Measurements from ENCODE around the gene LINGO4. TPM values are rescaled to one million over a fixed set of nuclear protein-coding genes. Genes with fewer than 3 reads are reported as not detected.

The LINGO4 gene
- total and polyA plus RNA-seq, 10 of the 15 experiments (the other 5 are each of a cell fraction or from before 2014, with no cell fraction given), result not detected

- no peak for FAIRE-seq
- TF ChIP-seq CBFB (IDR thresholded peaks at IDR 0.05; ENCODE audit: low read depth) (no peak), BHLHE40 (IDR thresholded peaks at IDR 0.05; ENCODE audit: borderline replicate concordance in 1 of 2, low read depth in 2 of 2, low read length in 1 of 2) (no peak), POLR2A (IDR thresholded peaks at IDR 0.05; ENCODE audit: low read depth, low read length) (no peak), ZNF217 (IDR thresholded peaks at IDR 0.05) (no peak), RAD21 (IDR thresholded peaks at IDR 0.05; ENCODE audit: insufficient read depth, low read depth, low read length) (no peak), CHD4 (IDR thresholded peaks at IDR 0.05) (no peak), CEBPB (IDR thresholded peaks at IDR 0.05; ENCODE audit: borderline replicate concordance in 1 of 2, low read depth in 2 of 2, low read length in 2 of 2) (no peak), RBBP5 (conservative IDR thresholded peaks at IDR 0.05) (no peak), ZNF207 (IDR thresholded peaks at IDR 0.05; ENCODE audit: borderline replicate concordance) (no peak), IRF5 (IDR thresholded peaks at IDR 0.05; ENCODE audit: borderline replicate concordance) (no peak), CHD2 (IDR thresholded peaks at IDR 0.05; ENCODE audit: borderline replicate concordance, low read depth, low read length) (no peak), TAF1 (IDR thresholded peaks at IDR 0.05; ENCODE audit: borderline replicate concordance, low read depth, low read length) (no peak)
- intact Hi-C loops (cut with micrococcal nuclease; ENCODE audit: unreplicated experiment), result no loop called here
Observed at GRCh38 chr1:151806170-151806569, 951 bp upstream of the LINGO4 start.

More at GRCh38 chr1:151806170-151806569, 951 bp upstream of the LINGO4 start:
- Histone ChIP-seq H3K9ac (ENCODE audit: control insufficient read depth, insufficient read depth, low read length) (no peak overlapping the region), H3K4me1 (ENCODE audit: control insufficient read depth, insufficient read depth, low read length) (peaks cover 6% of the 10 kb centered on the region; the same call in 1 of the 2 replicates), H3K4me3 (no peak overlapping the region), H2AFZ (ENCODE audit: control insufficient read depth, low read depth, low read length) (no peak overlapping the region), H3K27ac (ENCODE audit: control insufficient read depth, insufficient read depth) (no peak overlapping the region), H3K9me3 (replicated peaks; ENCODE audit: control insufficient read depth, insufficient read depth, low read length) (no peaks in the 10 kb centered on the region), H4K20me1 (ENCODE audit: control insufficient read depth, insufficient read depth) (no peaks in the 10 kb centered on the region), H3K36me3 (ENCODE audit: control insufficient read depth in 2 of 2, insufficient read depth in 2 of 2, low read length in 1 of 2) (no peaks in the 10 kb centered on the region), H3K27me3 (replicated peaks in 1 of 2; ENCODE audit: control insufficient read depth in 2 of 2, insufficient read depth in 2 of 2, low read length in 1 of 2) (peaks cover 0 to 5% of the 10 kb centered on the region in 2 experiments; a peak in 3 of 4 replicates), H3K4me2 (ENCODE audit: control insufficient read depth, insufficient read depth) (no peak overlapping the region), H3K79me2 (ENCODE audit: control insufficient read depth, insufficient read depth, low read length) (no peaks in the 10 kb centered on the region)
- CTCF ChIA-PET, result interaction anchor here (1.1 kb wide), 1 partner anchor 30 kb away, joined by 4 read pairs; no protein-coding TSS in a partner anchor
- RAD21 ChIA-PET (ENCODE audit: unreplicated experiment), result no interaction called here
- SMC1A ChIA-PET (ENCODE audit: uncharacterized antibody, unreplicated experiment), result interaction anchor here (1.0 kb wide), 1 partner anchor 14 kb away, joined by 3 read pairs; no protein-coding TSS in a partner anchor
- no peak for ATAC-seq
- BruUV-seq (replicated peaks), result no TSS peak
- no peak for DNase-seq (ENCODE audit: low read depth, low spot score)
- POLR2A ChIA-PET, result no interaction called here
- WGBS (ENCODE audit: insufficient coverage, insufficient replicate concordance, low lambda C conversion rate, missing lambda C conversion rate), result 57% methylated on average over 7 of the region's 7 CpGs
- in situ Hi-C loops (cut with MboI), result no loop called here

Data from GM12878 (cell line).